Medulla oblongata (tissue), 1 donor: ENCODE results near the gene ACTR3C.
"Not testable (repeated sequence)": the region's sequence is repeated elsewhere in the genome, so short reads cannot be mapped to it uniquely, and the experiment has no call there.

ENCODE experiments used
- DNase-seq: peaks from one replicate; pipeline ENCODE4 v3.0.0-alpha.2; 2015; ENCODE audit errors: extremely low spot score

The ACTR3C gene

GRCh38 chr7:150283111-150283510 is 40.2 kb downstream of the ACTR3C start:
- DNase-seq: not testable (repeated sequence)

- not testable (repeated sequence) for DNase-seq
Observed at GRCh38 chr7:150281681-150282403, 41.5 kb downstream of the ACTR3C start.

- not testable (repeated sequence) for DNase-seq
Observed at GRCh38 chr7:150278383-150278782, 45.0 kb downstream of the ACTR3C start.

GRCh38 chr7:150276132-150276695 is 47.1 kb downstream of the ACTR3C start:
- peak; percentile 43 for DNase-seq

GRCh38 chr7:150271898-150272297 is 51.4 kb downstream of the ACTR3C start:
- DNase-seq: not testable (repeated sequence)

- not testable (repeated sequence) for DNase-seq
Observed at GRCh38 chr7:150270101-150270824, 53.1 kb downstream of the ACTR3C start.

- not testable (repeated sequence) for DNase-seq
Observed at GRCh38 chr7:150268798-150269197, 54.5 kb downstream of the ACTR3C start.

- DNase-seq: not testable (repeated sequence)
Observed at GRCh38 chr7:150268287-150268686, 55.1 kb downstream of the ACTR3C start.

GRCh38 chr7:150266953-150267665 is 56.2 kb downstream of the ACTR3C start:
- DNase-seq: not testable (repeated sequence)

GRCh38 chr7:150262656-150263055 is 60.7 kb downstream of the ACTR3C start:
- not testable (repeated sequence) for DNase-seq

GRCh38 chr7:150247745-150248144 is 75.6 kb downstream of the ACTR3C start:
- DNase-seq: not testable (repeated sequence)

- DNase-seq: not testable (repeated sequence)
Observed at GRCh38 chr7:150245208-150245607, 78.1 kb downstream of the ACTR3C start.

GRCh38 chr7:150242935-150243334 is 80.4 kb downstream of the ACTR3C start:
- not testable (repeated sequence) for DNase-seq

GRCh38 chr7:150225444-150225843 is 97.9 kb downstream of the ACTR3C start:
- DNase-seq: not testable (repeated sequence)

GRCh38 chr7:150222083-150222972 is 101.0 kb downstream of the ACTR3C start:
- peak; percentile 58 for DNase-seq

- peak; percentile 3 for DNase-seq
Observed at GRCh38 chr7:150220673-150221181, 102.6 kb downstream of the ACTR3C start.

- not testable (repeated sequence) for DNase-seq
Observed at GRCh38 chr7:150219941-150220658, 103.2 kb downstream of the ACTR3C start.

- DNase-seq: not testable (repeated sequence)
Observed at GRCh38 chr7:150206848-150207247, 116.5 kb downstream of the ACTR3C start.

- DNase-seq: not testable (repeated sequence)
Observed at GRCh38 chr7:150205866-150206265, 117.5 kb downstream of the ACTR3C start.

GRCh38 chr7:150204577-150204976 is 118.8 kb downstream of the ACTR3C start:
- DNase-seq: not testable (repeated sequence)
